Testis (tissue), 3 donors: Measurements from ENCODE around the gene GBF1. TPM values are rescaled to one million over a fixed set of nuclear protein-coding genes. Genes with fewer than 3 reads are reported as not detected.

Experiments used
- DNase-seq: peaks from one replicate; pipeline ENCODE4 v3.0.0-alpha.2; 2019
- H3K27ac ChIP-seq, 2 donors: fragments of 200-600 bp; sonication (generic); one replicate each; pipeline ENCODE4 v1.5.1; 2019
- H3K27me3 ChIP-seq: fragments of 200-600 bp; sonication (generic); one replicate; pipeline ENCODE4 v1.5.1; 2019
- H3K36me3 ChIP-seq: fragments of 200-600 bp; sonication (generic); one replicate; pipeline ENCODE4 v1.5.1; 2017; ENCODE audit warnings: low read depth; ENCODE audit errors: missing control alignments
- H3K4me1 ChIP-seq: fragments of 200-600 bp; sonication (generic); one replicate; pipeline ENCODE4 v1.5.1; 2019
- H3K4me3 ChIP-seq, 2 donors: fragments of 200-600 bp; sonication (generic); one replicate each; pipeline ENCODE4 v1.5.1; 2017 to 2019
- H3K9me3 ChIP-seq: fragments of 200-600 bp; sonication (generic); one replicate; pipeline ENCODE4 v1.5.1; 2017
- POLR2A ChIP-seq: fragments of 450-650 bp; IDR thresholded peaks from one replicate; pipeline ENCODE4 v1.6.1; 2017; ENCODE audit warnings: antibody characterized with exemption, mild to moderate bottlenecking, moderate library complexity
- WGBS, 2 donors: methylation state at CpG; one replicate each; pipeline ENCODE4 v1.1.5; 2018; 5-methylcytosine and 5-hydroxymethylcytosine counted together
- intact Hi-C: fragments of 100-400 bp; cut with DNase I; formaldehyde crosslinking; loops from one replicate; pipeline ENCODE4 v1.15.1; 2023; ENCODE audit warnings: low total_unique reads
- polyA plus RNA-seq: library from polyadenylated mRNA; stranded (reverse); fragments of 350-450 nt; fragmentation: Illumina TruSeq; extraction: RNeasy Lipid Tissue Mini Kit (QIAGEN cat#74804); gene quantifications from one replicate; pipeline ENCODE4 v1.2.3, GENCODE V29; 2014; ENCODE audit warnings: low read depth, low replicate concordance; ENCODE audit not compliant: insufficient read depth
- total RNA-seq, 2 donors: library from RNA; depleted of rRNA; stranded (reverse); fragments of >200 nt; gene quantifications; one replicate each; pipeline ENCODE4 v1.2.3, GENCODE V29; 2016
- TF ChIP-seq, protein P1 (sequence below), 3 experiments: fragments of 450-650 bp in 2 of 3; fragments of 200-600 bp in 1 of 3; sonication (generic) in 1 of 3; IDR thresholded peaks; one replicate each; pipeline ENCODE4 v1.5.1; 2016 to 2019; ENCODE audit warnings: antibody characterized with exemption in 3 of 3, mild to moderate bottlenecking in 2 of 3, moderate library complexity in 1 of 3

Gene GBF1
- total and polyA plus RNA-seq, 3 donors from 2014 or later: 58.2 to 76.4 (median 72.1) TPM

DNA sequence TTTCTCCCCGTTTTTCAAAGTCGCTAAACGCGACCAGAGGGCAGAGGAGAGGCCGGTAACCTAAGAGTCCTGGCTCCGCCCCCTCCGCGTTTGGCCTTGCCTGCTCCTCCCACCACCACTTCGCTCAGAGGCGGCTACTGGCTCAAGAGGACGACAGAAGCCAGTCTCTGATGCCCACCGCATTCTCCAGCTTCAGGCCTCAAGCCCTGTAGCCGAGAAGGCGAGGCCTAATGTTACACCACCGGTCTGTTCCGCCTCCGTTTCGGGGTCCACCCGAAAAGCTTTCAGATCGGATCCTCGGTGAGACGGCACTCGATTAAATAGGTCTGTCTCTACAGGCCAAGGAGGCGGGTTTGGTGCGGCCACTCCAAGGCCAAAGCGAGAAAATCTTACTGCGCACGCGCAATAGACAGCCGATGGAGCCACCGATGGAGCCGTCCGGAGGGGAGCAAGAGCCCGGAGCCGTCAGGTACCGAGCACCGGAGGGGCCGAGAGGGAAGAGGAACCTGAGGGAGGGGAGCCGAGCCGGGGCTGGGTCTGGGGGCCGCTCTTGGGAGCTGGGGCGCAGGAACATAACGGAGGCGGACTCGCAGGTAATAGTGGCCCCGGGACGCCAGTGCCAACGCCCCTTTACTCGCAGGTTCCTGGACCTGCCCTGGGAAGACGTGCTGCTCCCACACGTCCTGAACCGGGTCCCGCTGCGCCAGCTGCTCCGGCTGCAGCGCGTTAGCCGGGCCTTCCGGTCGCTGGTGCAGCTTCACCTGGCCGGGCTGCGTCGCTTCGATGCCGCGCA, 175.6 kb downstream of the GBF1 start, which contains the start of gene FBXL15:
TSS of gene FBXL15 (plus strand) at position 123 of the 793 bp plus-strand sequence. CDS start at position 417, 294 bp downstream.
- DNase-seq: peak; percentile 96
- no peaks in the 10 kb centered on the region for H3K9me3 ChIP-seq
- WGBS, 2 donors: 0% methylated on average over 9 to 65 of the region's 66 CpGs
- peaks cover 23% of the 10 kb centered on the region for H3K4me1 ChIP-seq
- peak within 1 kb of the TSS; percentile 80 to 96 for H3K4me3 ChIP-seq
- H3K36me3 ChIP-seq: no peaks in the 10 kb centered on the region
- no peaks in the 10 kb centered on the region for H3K27me3 ChIP-seq
- TF ChIP-seq POLR2A: no peak
- TF ChIP-seq, protein P1, sequence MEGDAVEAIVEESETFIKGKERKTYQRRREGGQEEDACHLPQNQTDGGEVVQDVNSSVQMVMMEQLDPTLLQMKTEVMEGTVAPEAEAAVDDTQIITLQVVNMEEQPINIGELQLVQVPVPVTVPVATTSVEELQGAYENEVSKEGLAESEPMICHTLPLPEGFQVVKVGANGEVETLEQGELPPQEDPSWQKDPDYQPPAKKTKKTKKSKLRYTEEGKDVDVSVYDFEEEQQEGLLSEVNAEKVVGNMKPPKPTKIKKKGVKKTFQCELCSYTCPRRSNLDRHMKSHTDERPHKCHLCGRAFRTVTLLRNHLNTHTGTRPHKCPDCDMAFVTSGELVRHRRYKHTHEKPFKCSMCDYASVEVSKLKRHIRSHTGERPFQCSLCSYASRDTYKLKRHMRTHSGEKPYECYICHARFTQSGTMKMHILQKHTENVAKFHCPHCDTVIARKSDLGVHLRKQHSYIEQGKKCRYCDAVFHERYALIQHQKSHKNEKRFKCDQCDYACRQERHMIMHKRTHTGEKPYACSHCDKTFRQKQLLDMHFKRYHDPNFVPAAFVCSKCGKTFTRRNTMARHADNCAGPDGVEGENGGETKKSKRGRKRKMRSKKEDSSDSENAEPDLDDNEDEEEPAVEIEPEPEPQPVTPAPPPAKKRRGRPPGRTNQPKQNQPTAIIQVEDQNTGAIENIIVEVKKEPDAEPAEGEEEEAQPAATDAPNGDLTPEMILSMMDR (IDR thresholded peaks at IDR 0.05): peak in 1 of 3 experiments; percentile 41
- H3K27ac ChIP-seq: peak within 1 kb of the TSS; percentile 74 to 80
- intact Hi-C loops: loop anchor here (10.0 kb wide), 2 partner anchors 54 to 164 kb away; no protein-coding TSS in a partner anchor

DNA sequence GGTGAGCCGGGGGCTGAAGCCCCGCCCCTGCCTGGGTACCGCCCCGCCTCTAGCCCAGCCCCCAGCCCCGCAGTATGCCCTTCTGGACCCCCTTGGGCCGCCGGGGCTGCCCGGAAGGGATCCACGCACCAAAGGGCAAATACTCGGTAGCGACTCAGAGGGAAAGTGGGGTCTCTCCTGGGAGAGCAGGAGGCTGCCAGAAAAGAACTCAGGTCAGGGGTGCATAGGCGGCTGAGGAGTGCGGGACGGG, 176.1 kb downstream of the GBF1 start:
- H3K27me3 ChIP-seq: no peaks in the 10 kb centered on the region
- WGBS, 2 donors: 0% methylated on average over 3 to 8 of the region's 14 CpGs
- no peaks in the 10 kb centered on the region for H3K36me3 ChIP-seq
- no peaks in the 10 kb centered on the region for H3K9me3 ChIP-seq
- H3K4me1 ChIP-seq: peaks cover 23% of the 10 kb centered on the region
- DNase-seq: no peak
- no peak for TF ChIP-seq POLR2A
- TF ChIP-seq, protein P1 (IDR thresholded peaks at IDR 0.05): no peak
- intact Hi-C loops: loop anchor here (10.0 kb wide), 2 partner anchors 53 to 163 kb away; no protein-coding TSS in a partner anchor
- H3K27ac ChIP-seq: peak overlapping the region; percentile 74 to 80
- peak overlapping the region; percentile 80 to 96 for H3K4me3 ChIP-seq

DNA sequence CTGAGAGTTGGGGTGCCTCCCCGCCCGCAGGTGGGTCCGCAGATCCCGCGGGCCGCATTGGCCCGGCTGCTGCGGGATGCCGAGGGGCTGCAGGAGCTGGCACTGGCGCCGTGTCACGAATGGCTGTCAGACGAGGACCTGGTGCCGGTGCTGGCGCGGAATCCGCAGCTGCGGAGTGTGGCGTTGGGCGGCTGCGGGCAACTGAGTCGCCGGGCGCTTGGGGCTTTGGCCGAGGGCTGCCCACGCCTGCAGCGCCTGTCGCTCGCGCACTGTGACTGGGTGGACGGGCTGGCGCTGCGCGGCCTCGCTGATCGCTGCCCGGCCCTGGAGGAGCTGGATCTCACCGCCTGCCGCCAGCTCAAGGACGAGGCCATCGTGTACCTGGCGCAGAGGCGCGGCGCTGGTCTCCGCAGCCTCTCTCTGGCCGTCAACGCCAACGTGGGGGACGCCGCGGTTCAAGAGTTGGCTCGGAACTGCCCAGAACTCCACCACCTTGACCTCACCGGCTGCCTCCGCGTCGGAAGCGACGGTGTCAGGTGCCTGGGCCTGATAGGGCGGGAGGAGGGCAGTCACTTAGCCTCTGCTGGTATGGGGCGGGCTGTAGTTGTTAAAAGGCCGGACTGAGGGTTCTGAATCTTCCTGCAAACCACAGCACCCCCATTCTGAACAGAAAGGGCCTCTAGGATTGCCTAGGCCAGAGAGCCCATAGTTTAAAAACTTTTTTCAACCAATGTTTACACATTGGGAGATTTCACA, 176.6 kb downstream of the GBF1 start:
- H3K27me3 ChIP-seq: no peaks in the 10 kb centered on the region
- H3K36me3 ChIP-seq: no peaks in the 10 kb centered on the region
- peak; percentile 48 for DNase-seq
- TF ChIP-seq, protein P1 (IDR thresholded peaks at IDR 0.05): no peak
- TF ChIP-seq POLR2A: no peak
- peak overlapping the region; percentile 74 to 80 for H3K27ac ChIP-seq
- 0% methylated on average over 27 to 35 of the region's 62 CpGs for WGBS, 2 donors
- H3K4me1 ChIP-seq: peaks cover 23% of the 10 kb centered on the region
- H3K4me3 ChIP-seq: peak overlapping the region; percentile 80 to 96
- intact Hi-C loops: loop anchor here (10.0 kb wide), 2 partner anchors 53 to 163 kb away; no protein-coding TSS in a partner anchor
- no peaks in the 10 kb centered on the region for H3K9me3 ChIP-seq

DNA sequence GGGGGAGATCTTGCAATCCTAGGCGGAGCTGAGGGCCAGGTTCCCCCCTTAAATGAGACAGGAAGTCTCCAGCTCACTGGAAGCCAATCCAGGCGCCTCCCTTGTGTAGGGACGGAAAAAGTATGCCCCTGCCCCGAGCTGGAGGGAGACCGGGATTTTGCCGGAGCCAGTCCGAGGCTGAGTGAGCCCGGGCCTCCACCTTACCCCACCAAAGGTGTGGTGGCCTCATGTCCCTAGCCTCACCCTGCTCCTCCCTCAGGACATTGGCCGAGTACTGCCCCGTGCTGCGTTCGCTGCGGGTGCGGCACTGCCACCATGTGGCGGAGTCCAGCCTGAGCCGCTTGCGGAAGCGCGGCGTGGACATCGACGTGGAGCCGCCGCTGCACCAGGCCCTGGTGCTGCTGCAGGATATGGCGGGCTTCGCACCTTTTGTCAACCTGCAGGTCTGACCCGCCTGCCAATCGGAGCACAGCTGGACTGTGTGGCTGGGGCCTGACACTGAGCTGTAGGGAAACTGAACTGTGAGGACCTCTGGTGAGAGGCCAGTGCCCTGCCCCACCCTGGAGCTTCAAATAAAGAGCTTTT, 177.3 kb downstream of the GBF1 start:
- Histone ChIP-seq H3K27me3 (no peaks in the 10 kb centered on the region), H3K36me3 (no peaks in the 10 kb centered on the region), H3K9me3 (no peaks in the 10 kb centered on the region), H3K4me1 (peaks cover 23% of the 10 kb centered on the region), H3K4me3 (peak overlapping the region; percentile 80 to 96), H3K27ac (peak overlapping the region; percentile 74 to 80)
- TF ChIP-seq POLR2A: no peak
- TF ChIP-seq, protein P1 (IDR thresholded peaks at IDR 0.05): peak; percentile 64 to 70 (median 66)
- 2 to 7% methylated on average over 24 to 28 of the region's 28 CpGs for WGBS, 2 donors
- intact Hi-C loops: loop anchor here (10.0 kb wide), 2 partner anchors 52 to 162 kb away; no protein-coding TSS in a partner anchor
- peak; percentile 81 for DNase-seq
